Gastrocnemius medialis (tissue), 4 donors: ENCODE measurements around the gene DPEP3. TPM values are rescaled to one million over a fixed set of nuclear protein-coding genes. Genes with fewer than 3 reads are reported as not detected.
A peak's percentile ranks its signal among the peaks of the same experiment; 100 is the strongest.

Experiments
- ATAC-seq, 2 donors: fragments of 150-250 bp; one replicate each; pipeline ENCODE4 v1.9.1; 2016
- DNase-seq, 2 donors: peaks; one replicate each; pipeline ENCODE4 v3.0.0-alpha.2; 2019
- H3K27ac ChIP-seq, 4 donors: fragments of 200-600 bp; sonication (generic); 1 replicate in 1 of 4; 2 replicates in 3 of 4; pipeline ENCODE4 v1.5.1; 2016 to 2018; ENCODE audit warnings: mild to moderate bottlenecking in 2 of 4, moderate library complexity in 1 of 4
- H3K27me3 ChIP-seq, 3 donors: fragments of 200-600 bp; sonication (generic) in 2 of 3; 1 replicate in 1 of 3; 2 replicates in 2 of 3; pipeline versions ENCODE4 v1.5.1 to v1.6.0; 2016 to 2019; ENCODE audit warnings: mild to moderate bottlenecking in 1 of 3, moderate library complexity in 1 of 3
- H3K36me3 ChIP-seq, 2 donors: fragments of 200-600 bp; sonication (generic) in 1 of 2; one replicate each; pipeline ENCODE4 v1.5.1; 2017 to 2018
- H3K4me1 ChIP-seq, 2 donors: fragments of 200-600 bp; sonication (generic) in 1 of 2; one replicate each; pipeline ENCODE4 v1.5.1; 2016 to 2017; ENCODE audit warnings: mild to moderate bottlenecking in 2 of 2
- H3K4me3 ChIP-seq, 4 donors: fragments of 200-600 bp; sonication (generic) in 3 of 4; 1 replicate in 1 of 4; 2 replicates in 3 of 4; pipeline ENCODE4 v1.5.1; 2016 to 2019; ENCODE audit warnings: mild to moderate bottlenecking in 2 of 4
- H3K9me3 ChIP-seq, 3 donors: fragments of 200-600 bp; sonication (generic) in 2 of 3; 1 replicate in 1 of 3; 2 replicates in 2 of 3; pipeline ENCODE4 v1.5.1; 2016 to 2019
- POLR2A ChIP-seq, 2 donors: fragments of 450-650 bp; IDR thresholded peaks; one replicate each; pipeline ENCODE4 v1.6.1; 2017; ENCODE audit warnings: antibody characterized with exemption in 2 of 2, mild to moderate bottlenecking in 2 of 2, moderate library complexity in 2 of 2
- in situ Hi-C, 4 donors: fragments of 200-750 bp; cut with MboI; loops; one replicate each; pipeline versions ENCODE4 v1.15.0 to v1.8.0; 2017; ENCODE audit warnings: low sequenced_read_pairs in 4 of 4
- intact Hi-C: fragments of 100-400 bp; cut with DNase I; formaldehyde crosslinking; loops from one replicate; pipeline ENCODE4 v1.15.1; 2023; ENCODE audit warnings: low total_unique reads
- total RNA-seq, 4 donors: library from RNA; depleted of rRNA; stranded (reverse); fragments of >200 nt; gene quantifications; one replicate each; pipeline versions ENCODE4 v1.1.0 to v1.2.3, GENCODE V29; 2016
- TF ChIP-seq, protein P1 (sequence below), 5 experiments: fragments of 450-650 bp in 3 of 5; fragments of 200-600 bp in 2 of 5; sonication (generic) in 2 of 5; IDR thresholded peaks in 4 of 5; conservative IDR thresholded peaks in 1 of 5; 1 replicate in 4 of 5; 2 replicates in 1 of 5; pipeline ENCODE4 v1.5.1; 2016 to 2019; ENCODE audit warnings: antibody characterized with exemption in 5 of 5, mild to moderate bottlenecking in 3 of 5, moderate library complexity in 3 of 5

DPEP3 gene
- total RNA-seq, 4 donors from 2014 or later, result not detected

GRCh38 chr16:68009157-68009735 is 28.9 kb upstream of the DPEP3 start:
- TF ChIP-seq, protein P1, sequence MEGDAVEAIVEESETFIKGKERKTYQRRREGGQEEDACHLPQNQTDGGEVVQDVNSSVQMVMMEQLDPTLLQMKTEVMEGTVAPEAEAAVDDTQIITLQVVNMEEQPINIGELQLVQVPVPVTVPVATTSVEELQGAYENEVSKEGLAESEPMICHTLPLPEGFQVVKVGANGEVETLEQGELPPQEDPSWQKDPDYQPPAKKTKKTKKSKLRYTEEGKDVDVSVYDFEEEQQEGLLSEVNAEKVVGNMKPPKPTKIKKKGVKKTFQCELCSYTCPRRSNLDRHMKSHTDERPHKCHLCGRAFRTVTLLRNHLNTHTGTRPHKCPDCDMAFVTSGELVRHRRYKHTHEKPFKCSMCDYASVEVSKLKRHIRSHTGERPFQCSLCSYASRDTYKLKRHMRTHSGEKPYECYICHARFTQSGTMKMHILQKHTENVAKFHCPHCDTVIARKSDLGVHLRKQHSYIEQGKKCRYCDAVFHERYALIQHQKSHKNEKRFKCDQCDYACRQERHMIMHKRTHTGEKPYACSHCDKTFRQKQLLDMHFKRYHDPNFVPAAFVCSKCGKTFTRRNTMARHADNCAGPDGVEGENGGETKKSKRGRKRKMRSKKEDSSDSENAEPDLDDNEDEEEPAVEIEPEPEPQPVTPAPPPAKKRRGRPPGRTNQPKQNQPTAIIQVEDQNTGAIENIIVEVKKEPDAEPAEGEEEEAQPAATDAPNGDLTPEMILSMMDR (IDR thresholded peaks at IDR 0.05 in 4 of 5, conservative IDR thresholded peaks at IDR 0.05 in 1 of 5), result no peak
- no peak for TF ChIP-seq POLR2A (IDR thresholded peaks at IDR 0.05)
- intact Hi-C loops (no loop called here), in situ Hi-C loops (no loop called here)
- Histone ChIP-seq H3K36me3 (no peaks in the 10 kb centered on the region), H3K27ac (no peak overlapping the region), H3K4me3 (no peak overlapping the region), H3K9me3 (no peaks in the 10 kb centered on the region), H3K27me3 (no peaks in the 10 kb centered on the region), H3K4me1 (no peaks in the 10 kb centered on the region)
- ATAC-seq (no peak), DNase-seq (no peak)

- Histone ChIP-seq H3K27me3 (no peaks in the 10 kb centered on the region), H3K27ac (peak overlapping the region in 3 of 4 donors; percentile 35 to 47 (median 37)), H3K9me3 (no peaks in the 10 kb centered on the region), H3K4me1 (no peaks in the 10 kb centered on the region), H3K36me3 (no peaks in the 10 kb centered on the region), H3K4me3 (no peak overlapping the region)
- DNase-seq (peak in 1 of 2 donors; percentile 45), ATAC-seq (peak in 1 of 2 donors; percentile 47)
- in situ Hi-C loops (no loop called here), intact Hi-C loops (no loop called here)
- TF ChIP-seq, protein P1 (IDR thresholded peaks at IDR 0.05 in 4 of 5, conservative IDR thresholded peaks at IDR 0.05 in 1 of 5), result no peak
- TF ChIP-seq POLR2A (IDR thresholded peaks at IDR 0.05), result peak in 1 of 2 donors; percentile 31
Measured at GRCh38 chr16:68005786-68006286, 25.5 kb upstream of the DPEP3 start.

GRCh38 chr16:68005211-68005610 is 24.9 kb upstream of the DPEP3 start:
- Histone ChIP-seq H3K4me3 (no peak overlapping the region), H3K27me3 (no peaks in the 10 kb centered on the region), H3K36me3 (no peaks in the 10 kb centered on the region), H3K9me3 (no peaks in the 10 kb centered on the region), H3K4me1 (no peaks in the 10 kb centered on the region), H3K27ac (peak overlapping the region in 3 of 4 donors; percentile 35 to 47 (median 37))
- ATAC-seq, result no peak
- in situ Hi-C loops (no loop called here), intact Hi-C loops (no loop called here)
- DNase-seq, result no peak
- TF ChIP-seq, protein P1 (IDR thresholded peaks at IDR 0.05 in 4 of 5, conservative IDR thresholded peaks at IDR 0.05 in 1 of 5), result no peak
- TF ChIP-seq POLR2A (IDR thresholded peaks at IDR 0.05), result no peak

DNA sequence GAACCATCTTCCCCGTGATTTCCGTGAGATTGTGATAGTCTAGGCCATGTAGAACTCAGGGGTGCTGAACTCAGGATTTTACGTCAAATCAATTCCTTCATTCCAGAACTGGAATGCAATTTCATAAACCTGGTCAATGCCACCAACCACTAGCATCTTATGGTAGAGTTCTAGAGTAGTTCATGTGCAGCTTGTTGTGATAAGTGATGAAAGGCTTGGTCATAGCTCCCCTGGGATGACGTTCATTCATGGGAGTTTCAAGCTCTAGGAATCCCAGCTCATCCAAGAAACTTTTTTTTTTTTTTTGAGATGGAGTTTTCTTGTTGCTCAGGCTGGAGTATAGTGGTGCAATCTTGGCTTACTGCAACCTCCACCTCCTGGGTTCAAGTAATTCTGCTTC is 22.7 kb upstream of the DPEP3 start:
- no peak for DNase-seq
- H3K36me3 ChIP-seq, result no peaks in the 10 kb centered on the region
- no peak overlapping the region for H3K27ac ChIP-seq
- TF ChIP-seq, protein P1 (IDR thresholded peaks at IDR 0.05 in 4 of 5, conservative IDR thresholded peaks at IDR 0.05 in 1 of 5), result no peak
- TF ChIP-seq POLR2A (IDR thresholded peaks at IDR 0.05), result no peak
- no peaks in the 10 kb centered on the region for H3K9me3 ChIP-seq
- no peak overlapping the region for H3K4me3 ChIP-seq
- in situ Hi-C loops, result no loop called here
- no peaks in the 10 kb centered on the region for H3K27me3 ChIP-seq
- ATAC-seq, result no peak
- no peaks in the 10 kb centered on the region for H3K4me1 ChIP-seq
- intact Hi-C loops, result no loop called here
